ENCODE data around the gene TMEM184A. TPM values are rescaled to one million over a fixed set of nuclear protein-coding genes. Genes with fewer than 3 reads are reported as not detected.

TMEM184A gene
- total and polyA plus RNA-seq, 2 of the 13 experiments (the other 11 are each of a cell fraction or from before 2014, with no cell fraction given) = 9.5 to 20.4 TPM

DNA sequence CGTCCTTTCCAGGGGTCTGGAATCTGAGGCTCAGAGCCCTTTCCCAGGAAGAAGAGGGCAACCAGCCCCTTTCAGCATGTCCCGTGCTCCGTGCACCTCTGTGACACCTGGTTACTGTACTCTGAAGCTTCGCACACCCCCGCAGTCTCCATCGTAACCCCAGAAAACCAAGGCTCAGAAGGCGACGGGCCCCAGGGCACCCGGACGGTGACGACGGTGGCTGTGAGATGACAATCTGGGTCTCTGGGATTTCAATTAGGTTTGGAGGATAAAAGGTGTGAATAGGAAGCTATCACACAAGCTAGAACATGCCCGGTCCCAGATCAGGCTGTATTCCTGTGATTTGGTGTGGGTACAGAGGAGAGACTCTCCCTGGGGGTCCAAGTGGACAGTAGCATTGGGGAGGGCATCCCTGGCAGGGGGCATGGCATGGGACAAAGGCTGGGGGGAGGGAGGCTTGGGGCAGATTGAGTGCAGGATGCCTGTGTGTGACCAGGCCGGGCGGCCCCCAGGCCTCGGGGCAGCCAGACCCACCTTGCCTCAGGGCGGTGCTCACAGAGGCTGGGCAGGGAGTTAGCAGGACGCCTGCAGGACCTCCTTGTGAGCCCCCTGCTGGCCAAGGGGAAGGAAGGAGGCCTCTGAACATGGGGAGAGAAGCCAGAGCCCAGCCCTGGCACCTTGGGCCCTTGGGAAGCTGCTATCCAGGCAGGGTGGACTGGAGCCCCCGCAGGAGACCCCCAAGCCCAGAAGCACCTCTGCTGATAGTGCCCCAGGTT, 37.3 kb upstream of the TMEM184A start:
- WGBS (ENCODE audit: low lambda C conversion rate) = 43% methylated on average over 12 of the region's 19 CpGs
- H3K36me3 ChIP-seq (replicated peaks in 1 of 2; ENCODE audit: control insufficient read depth in 1 of 2, insufficient read depth in 2 of 2, low read length in 2 of 2) = no peaks in the 10 kb centered on the region
- peak; percentile 69 for TF ChIP-seq HNRNPK (IDR thresholded peaks at IDR 0.05; ENCODE audit: low read depth, low read length, poor library complexity, severe bottlenecking)
- no peak for TF ChIP-seq SP4 (CRISPR knock-in tag; IDR thresholded peaks at IDR 0.05)
- peak; percentile 4; the same call in 1 of the 2 replicates for TF ChIP-seq SMC3 (IDR thresholded peaks at IDR 0.05; ENCODE audit: low read length)
- TF ChIP-seq, protein P1, sequence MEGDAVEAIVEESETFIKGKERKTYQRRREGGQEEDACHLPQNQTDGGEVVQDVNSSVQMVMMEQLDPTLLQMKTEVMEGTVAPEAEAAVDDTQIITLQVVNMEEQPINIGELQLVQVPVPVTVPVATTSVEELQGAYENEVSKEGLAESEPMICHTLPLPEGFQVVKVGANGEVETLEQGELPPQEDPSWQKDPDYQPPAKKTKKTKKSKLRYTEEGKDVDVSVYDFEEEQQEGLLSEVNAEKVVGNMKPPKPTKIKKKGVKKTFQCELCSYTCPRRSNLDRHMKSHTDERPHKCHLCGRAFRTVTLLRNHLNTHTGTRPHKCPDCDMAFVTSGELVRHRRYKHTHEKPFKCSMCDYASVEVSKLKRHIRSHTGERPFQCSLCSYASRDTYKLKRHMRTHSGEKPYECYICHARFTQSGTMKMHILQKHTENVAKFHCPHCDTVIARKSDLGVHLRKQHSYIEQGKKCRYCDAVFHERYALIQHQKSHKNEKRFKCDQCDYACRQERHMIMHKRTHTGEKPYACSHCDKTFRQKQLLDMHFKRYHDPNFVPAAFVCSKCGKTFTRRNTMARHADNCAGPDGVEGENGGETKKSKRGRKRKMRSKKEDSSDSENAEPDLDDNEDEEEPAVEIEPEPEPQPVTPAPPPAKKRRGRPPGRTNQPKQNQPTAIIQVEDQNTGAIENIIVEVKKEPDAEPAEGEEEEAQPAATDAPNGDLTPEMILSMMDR (CRISPR knock-in tag; IDR thresholded peaks at IDR 0.05) = peak; percentile 52
- TF ChIP-seq STAG1 (CRISPR knock-in tag; IDR thresholded peaks at IDR 0.05) = peak; percentile 32
- TF ChIP-seq, protein P2, sequence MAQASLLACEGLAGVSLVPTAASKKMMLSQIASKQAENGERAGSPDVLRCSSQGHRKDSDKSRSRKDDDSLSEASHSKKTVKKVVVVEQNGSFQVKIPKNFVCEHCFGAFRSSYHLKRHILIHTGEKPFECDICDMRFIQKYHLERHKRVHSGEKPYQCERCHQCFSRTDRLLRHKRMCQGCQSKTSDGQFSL (CRISPR knock-in tag; IDR thresholded peaks at IDR 0.05) = no peak
- peak; percentile 16 for DNase-seq (ENCODE audit: low spot score)
- CTCF ChIA-PET (ENCODE audit: low intra/inter-chr PET ratio, low total read pairs) = interaction anchor here (1.1 kb wide), 1 partner anchor 14 kb away, joined by 6 read pairs; no protein-coding TSS in a partner anchor
- H3K4me3 ChIP-seq (replicated peaks in 1 of 3; ENCODE audit: insufficient read depth in 1 of 3, low read depth in 2 of 3, low read length in 3 of 3) = no peak overlapping the region
- H3K79me2 ChIP-seq (ENCODE audit: insufficient read depth, low read length) = no peaks in the 10 kb centered on the region
- H3K4me1 ChIP-seq (ENCODE audit: insufficient read depth, low read length) = no peaks in the 10 kb centered on the region
- BruUV-seq (replicated peaks) = no TSS peak
- H3K9me3 ChIP-seq (ENCODE audit: low read length) = peaks cover 8% of the 10 kb centered on the region; the same call in 1 of the 2 replicates
- H3K4me2 ChIP-seq (ENCODE audit: low read depth, low read length) = no peak overlapping the region
- H2AFZ ChIP-seq (ENCODE audit: low read length) = no peak overlapping the region
- intact Hi-C loops (cut with micrococcal nuclease; ENCODE audit: unreplicated experiment) = no loop called here
- no peaks in the 10 kb centered on the region for H4K20me1 ChIP-seq (ENCODE audit: insufficient read depth, low read length)
- ATAC-seq = peak; percentile 78
- POLR2A ChIA-PET = no interaction called here
- no peak overlapping the region for H3K9ac ChIP-seq (ENCODE audit: insufficient read depth, low read depth, low read length)
- in situ Hi-C loops (cut with HindIII; ENCODE audit: extremely low pct_ligation_motif_present, low pct_unique_long_range_greater_than_20kb) = loop anchor here (25.0 kb wide), 1 partner anchor 619 kb away; no protein-coding TSS in a partner anchor
- no peak for FAIRE-seq
- H3K27ac ChIP-seq (ENCODE audit: extremely low read length, insufficient read depth, low read length) = no peak overlapping the region
- peaks cover 4 to 64% of the 10 kb centered on the region in 2 experiments; a peak in 3 of 5 replicates for H3K27me3 ChIP-seq (ENCODE audit: control insufficient read depth in 1 of 2, insufficient read depth in 2 of 2, low read length in 2 of 2)

Data from HepG2 (cell line).